ENCODE data around the gene MCTP1.

Gene MCTP1

DNA sequence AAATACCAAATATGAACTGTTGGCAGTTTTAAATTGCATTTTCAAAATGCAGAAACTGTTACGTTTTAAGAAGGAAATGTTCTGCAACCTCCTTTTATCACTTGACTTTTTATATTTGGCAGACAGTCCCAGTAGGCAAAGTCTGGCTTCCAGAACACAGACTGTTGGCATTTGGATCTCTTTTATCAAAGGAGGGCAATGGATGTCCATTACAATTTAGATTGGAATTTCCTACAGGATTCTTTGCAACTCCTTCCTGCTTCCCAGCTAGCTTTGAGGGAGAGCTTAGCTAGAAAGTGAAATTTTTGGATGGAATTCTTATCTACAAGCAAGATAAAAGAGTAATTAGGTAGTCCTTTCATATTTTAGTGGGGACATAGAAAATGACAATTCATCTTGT, 523.8 kb downstream of the MCTP1 start:
- Histone ChIP-seq H2BK120ac (ENCODE audit: low read depth, low read length) (no peak overlapping the region), H3K4me1 (ENCODE audit: control insufficient read depth, insufficient read depth, low read depth, low read length) (no peaks in the 10 kb centered on the region), H3K79me1 (replicated peaks; ENCODE audit: low read length, poor library complexity, severe bottlenecking) (peaks cover 9% of the 10 kb centered on the region), H3K23ac (ENCODE audit: low read length in 2 of 2) (no peak overlapping the region), H3K36me3 (ENCODE audit: control insufficient read depth in 1 of 2, insufficient read depth in 2 of 2, low read depth in 1 of 2, low read length in 2 of 2) (no peaks in the 10 kb centered on the region), H3K4ac (ENCODE audit: low read depth in 1 of 2, low read length in 2 of 2) (no peak overlapping the region), H2AK5ac (ENCODE audit: low read length, severe bottlenecking) (no peak overlapping the region), H2AFZ (ENCODE audit: low read depth, low read length) (no peak overlapping the region), H4K91ac (ENCODE audit: low read length) (no peak overlapping the region), H3K18ac (ENCODE audit: low read depth in 1 of 2, low read length in 2 of 2) (no peak overlapping the region), H3K9me3 (ENCODE audit: control insufficient read depth, low read length) (no peaks in the 10 kb centered on the region), H2BK12ac (ENCODE audit: low read length in 2 of 2) (no peak overlapping the region), H2BK5ac (ENCODE audit: low read depth, low read length, poor library complexity, severe bottlenecking) (no peak overlapping the region), H3K14ac (ENCODE audit: low read length in 2 of 2) (no peak overlapping the region), H3K4me2 (ENCODE audit: low read length, poor library complexity, severe bottlenecking) (no peak overlapping the region), H3K4me3 (ENCODE audit: insufficient read depth in 1 of 2, low read depth in 1 of 2, low read length in 2 of 2) (no peak overlapping the region), H3K9ac (ENCODE audit: low read length) (no peak overlapping the region), H2BK15ac (ENCODE audit: low read depth, poor library complexity, severe bottlenecking) (no peak overlapping the region), H3K27ac (ENCODE audit: low read length, poor library complexity, severe bottlenecking) (no peak overlapping the region), H4K8ac (ENCODE audit: low read length) (no peak overlapping the region), H3K27me3 (ENCODE audit: control insufficient read depth in 1 of 2, insufficient read depth in 1 of 2, low read length in 2 of 2) (no peaks in the 10 kb centered on the region)
- no peak for DNase-seq
- WGBS: 100% methylated on average over 1 of the region's 1 CpG

DNA sequence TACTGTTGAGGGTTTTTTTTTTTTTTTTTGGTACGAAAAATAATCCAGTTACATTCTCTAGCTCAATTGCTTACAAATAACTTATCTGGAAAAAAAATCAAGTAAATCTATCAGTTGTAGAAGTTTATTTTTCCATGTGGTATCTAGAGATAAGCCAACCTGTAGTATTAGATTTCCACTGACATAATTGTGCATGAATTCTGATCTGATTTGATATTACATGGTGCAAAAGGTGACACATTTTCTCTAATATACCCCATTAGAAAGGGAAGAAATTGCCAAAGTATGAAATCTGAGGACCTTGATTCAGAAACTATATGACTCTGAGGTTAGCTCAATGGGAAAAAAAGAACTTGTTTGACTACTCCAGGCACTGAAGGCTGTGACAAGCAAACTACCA, 524.9 kb downstream of the MCTP1 start:
- Histone ChIP-seq H4K91ac (ENCODE audit: low read length) (no peak overlapping the region), H3K23ac (ENCODE audit: low read length in 2 of 2) (no peak overlapping the region), H2BK5ac (ENCODE audit: low read depth, low read length, poor library complexity, severe bottlenecking) (no peak overlapping the region), H3K4me3 (ENCODE audit: insufficient read depth in 1 of 2, low read depth in 1 of 2, low read length in 2 of 2) (no peak overlapping the region), H2BK15ac (ENCODE audit: low read depth, poor library complexity, severe bottlenecking) (no peak overlapping the region), H3K9me3 (ENCODE audit: control insufficient read depth, low read length) (no peaks in the 10 kb centered on the region), H3K36me3 (ENCODE audit: control insufficient read depth in 1 of 2, insufficient read depth in 2 of 2, low read depth in 1 of 2, low read length in 2 of 2) (no peaks in the 10 kb centered on the region), H3K4me1 (ENCODE audit: control insufficient read depth, insufficient read depth, low read depth, low read length) (no peaks in the 10 kb centered on the region), H3K4me2 (ENCODE audit: low read length, poor library complexity, severe bottlenecking) (no peak overlapping the region), H3K14ac (ENCODE audit: low read length in 2 of 2) (no peak overlapping the region), H3K79me1 (replicated peaks; ENCODE audit: low read length, poor library complexity, severe bottlenecking) (peaks cover 9% of the 10 kb centered on the region), H2BK12ac (ENCODE audit: low read length in 2 of 2) (no peak overlapping the region), H3K9ac (ENCODE audit: low read length) (no peak overlapping the region), H2BK120ac (ENCODE audit: low read depth, low read length) (no peak overlapping the region), H4K8ac (ENCODE audit: low read length) (no peak overlapping the region), H2AK5ac (ENCODE audit: low read length, severe bottlenecking) (no peak overlapping the region), H3K18ac (ENCODE audit: low read depth in 1 of 2, low read length in 2 of 2) (no peak overlapping the region), H2AFZ (ENCODE audit: low read depth, low read length) (no peak overlapping the region), H3K4ac (ENCODE audit: low read depth in 1 of 2, low read length in 2 of 2) (no peak overlapping the region), H3K27ac (ENCODE audit: low read length, poor library complexity, severe bottlenecking) (no peak overlapping the region), H3K27me3 (ENCODE audit: control insufficient read depth in 1 of 2, insufficient read depth in 1 of 2, low read length in 2 of 2) (no peaks in the 10 kb centered on the region)
- no peak for DNase-seq
- no CpG with 5 or more reads among the region's 1 CpG for WGBS

GRCh38 chr5:94759022-94759421, 525.9 kb downstream of the MCTP1 start:
- no CpG with 5 or more reads among the region's 3 CpGs for WGBS
- H2BK12ac ChIP-seq (ENCODE audit: low read length in 2 of 2): no peak overlapping the region
- H2BK15ac ChIP-seq (ENCODE audit: low read depth, poor library complexity, severe bottlenecking): no peak overlapping the region
- no peak overlapping the region for H3K4ac ChIP-seq (ENCODE audit: low read depth in 1 of 2, low read length in 2 of 2)
- DNase-seq: no peak
- no peaks in the 10 kb centered on the region for H3K27me3 ChIP-seq (ENCODE audit: control insufficient read depth in 1 of 2, insufficient read depth in 1 of 2, low read length in 2 of 2)
- no peak overlapping the region for H3K23ac ChIP-seq (ENCODE audit: low read length in 2 of 2)
- no peak overlapping the region for H3K18ac ChIP-seq (ENCODE audit: low read depth in 1 of 2, low read length in 2 of 2)
- H2AFZ ChIP-seq (ENCODE audit: low read depth, low read length): no peak overlapping the region
- no peak overlapping the region for H3K27ac ChIP-seq (ENCODE audit: low read length, poor library complexity, severe bottlenecking)
- H3K79me1 ChIP-seq (replicated peaks; ENCODE audit: low read length, poor library complexity, severe bottlenecking): peaks cover 8% of the 10 kb centered on the region
- no peaks in the 10 kb centered on the region for H3K4me1 ChIP-seq (ENCODE audit: control insufficient read depth, insufficient read depth, low read depth, low read length)
- no peak overlapping the region for H3K9ac ChIP-seq (ENCODE audit: low read length)
- no peak overlapping the region for H2BK5ac ChIP-seq (ENCODE audit: low read depth, low read length, poor library complexity, severe bottlenecking)
- no peak overlapping the region for H2AK5ac ChIP-seq (ENCODE audit: low read length, severe bottlenecking)
- no peaks in the 10 kb centered on the region for H3K36me3 ChIP-seq (ENCODE audit: control insufficient read depth in 1 of 2, insufficient read depth in 2 of 2, low read depth in 1 of 2, low read length in 2 of 2)
- no peak overlapping the region for H3K4me3 ChIP-seq (ENCODE audit: insufficient read depth in 1 of 2, low read depth in 1 of 2, low read length in 2 of 2)
- no peak overlapping the region for H2BK120ac ChIP-seq (ENCODE audit: low read depth, low read length)
- no peak overlapping the region for H3K4me2 ChIP-seq (ENCODE audit: low read length, poor library complexity, severe bottlenecking)
- no peak overlapping the region for H4K91ac ChIP-seq (ENCODE audit: low read length)
- no peaks in the 10 kb centered on the region for H3K9me3 ChIP-seq (ENCODE audit: control insufficient read depth, low read length)
- H4K8ac ChIP-seq (ENCODE audit: low read length): no peak overlapping the region
- no peak overlapping the region for H3K14ac ChIP-seq (ENCODE audit: low read length in 2 of 2)

- Histone ChIP-seq H2BK5ac (ENCODE audit: low read depth, low read length, poor library complexity, severe bottlenecking) (no peak overlapping the region), H3K4me1 (ENCODE audit: control insufficient read depth, insufficient read depth, low read depth, low read length) (no peaks in the 10 kb centered on the region), H2AK5ac (ENCODE audit: low read length, severe bottlenecking) (no peak overlapping the region), H3K4ac (ENCODE audit: low read depth in 1 of 2, low read length in 2 of 2) (no peak overlapping the region), H3K14ac (ENCODE audit: low read length in 2 of 2) (no peak overlapping the region), H2BK15ac (ENCODE audit: low read depth, poor library complexity, severe bottlenecking) (no peak overlapping the region), H3K36me3 (ENCODE audit: control insufficient read depth in 1 of 2, insufficient read depth in 2 of 2, low read depth in 1 of 2, low read length in 2 of 2) (no peaks in the 10 kb centered on the region), H3K9me3 (ENCODE audit: control insufficient read depth, low read length) (no peaks in the 10 kb centered on the region), H3K79me1 (replicated peaks; ENCODE audit: low read length, poor library complexity, severe bottlenecking) (peaks cover 2% of the 10 kb centered on the region), H3K18ac (ENCODE audit: low read depth in 1 of 2, low read length in 2 of 2) (no peak overlapping the region), H3K4me2 (ENCODE audit: low read length, poor library complexity, severe bottlenecking) (no peak overlapping the region), H3K27me3 (ENCODE audit: control insufficient read depth in 1 of 2, insufficient read depth in 1 of 2, low read length in 2 of 2) (no peaks in the 10 kb centered on the region), H3K9ac (ENCODE audit: low read length) (no peak overlapping the region), H2BK120ac (ENCODE audit: low read depth, low read length) (no peak overlapping the region), H3K27ac (ENCODE audit: low read length, poor library complexity, severe bottlenecking) (no peak overlapping the region), H3K23ac (ENCODE audit: low read length in 2 of 2) (no peak overlapping the region), H4K8ac (ENCODE audit: low read length) (no peak overlapping the region), H2BK12ac (ENCODE audit: low read length in 2 of 2) (no peak overlapping the region), H3K4me3 (ENCODE audit: insufficient read depth in 1 of 2, low read depth in 1 of 2, low read length in 2 of 2) (no peak overlapping the region), H4K91ac (ENCODE audit: low read length) (no peak overlapping the region), H2AFZ (ENCODE audit: low read depth, low read length) (no peak overlapping the region)
- 92% methylated on average over 3 of the region's 5 CpGs for WGBS
- DNase-seq: no peak
Observed at GRCh38 chr5:94754824-94755223, 530.1 kb downstream of the MCTP1 start.

Data from mesenchymal stem cell (in vitro differentiated cells and primary cell).